Liver (tissue), 9 donors: ENCODE measurements around the gene CDK19. TPM values are rescaled to one million over a fixed set of nuclear protein-coding genes. Genes with fewer than 3 reads are reported as not detected.

ENCODE experiments used
- DNase-seq: peaks from one replicate; pipeline ENCODE4 v3.0.0-alpha.2; 2017; ENCODE audit warnings: low spot score
- H3K27ac ChIP-seq, 2 donors: one replicate each; pipeline ENCODE4 v1.7.0; 2013; ENCODE audit warnings: inconsistent platforms in 2 of 2, low read length in 2 of 2, control low read depth in 1 of 2, low read depth in 1 of 2, mild to moderate bottlenecking in 1 of 2
- H3K27me3 ChIP-seq, 4 donors: one replicate each; pipeline versions ENCODE4 v1.6.1 to v1.7.0; 2013; ENCODE audit warnings: low read length in 3 of 4, inconsistent platforms in 1 of 4, mild to moderate bottlenecking in 1 of 4, moderate library complexity in 1 of 4; ENCODE audit not compliant: control insufficient read depth in 4 of 4, insufficient read depth in 4 of 4
- H3K36me3 ChIP-seq, 4 donors: one replicate each; pipeline versions ENCODE4 v1.6.1 to v1.7.0; 2013; ENCODE audit warnings: low read length in 3 of 4, mild to moderate bottlenecking in 3 of 4, low read depth in 1 of 4, moderate library complexity in 1 of 4; ENCODE audit not compliant: control insufficient read depth in 4 of 4, insufficient read depth in 3 of 4
- H3K4me1 ChIP-seq, 4 donors: one replicate each; pipeline versions ENCODE4 v1.6.1 to v1.7.0; 2013; ENCODE audit warnings: low read length in 3 of 4, mild to moderate bottlenecking in 3 of 4, moderate library complexity in 1 of 4; ENCODE audit not compliant: control insufficient read depth in 4 of 4, insufficient read depth in 4 of 4
- H3K4me3 ChIP-seq, 3 donors: one replicate each; pipeline versions ENCODE4 v1.6.1 to v1.7.0; 2013; ENCODE audit warnings: low read length in 3 of 3, control low read depth in 1 of 3, low read depth in 1 of 3, mild to moderate bottlenecking in 1 of 3
- H3K9ac ChIP-seq, 2 donors: one replicate each; pipeline ENCODE4 v1.7.0; 2013; ENCODE audit warnings: low read length in 2 of 2, mild to moderate bottlenecking in 2 of 2, moderate library complexity in 2 of 2, control low read depth in 1 of 2, low read depth in 1 of 2
- H3K9me3 ChIP-seq, 4 donors: one replicate each; pipeline versions ENCODE4 v1.6.1 to v1.7.0; 2013; ENCODE audit warnings: low read length in 3 of 4; ENCODE audit not compliant: control insufficient read depth in 4 of 4
- CTCF ChIP-seq: fragments of 150-350 bp; IDR thresholded peaks from 2 replicates; pipeline ENCODE4 v1.5.1; 2017; ENCODE audit warnings: improper control_type of control experiment, low read depth, low read length; ENCODE audit not compliant: missing input control
- EGR1 ChIP-seq, 2 donors: IDR thresholded peaks; 2 replicates each; pipeline ENCODE4 v1.6.1; 2016 to 2018; ENCODE audit warnings: antibody characterized with exemption in 2 of 2, low read depth in 2 of 2
- FOXA1 ChIP-seq: IDR thresholded peaks from 2 replicates; pipeline ENCODE4 v1.6.1; 2016; ENCODE audit warnings: antibody characterized with exemption
- FOXA2 ChIP-seq: IDR thresholded peaks from 2 replicates; pipeline ENCODE4 v1.6.1; 2016; ENCODE audit warnings: antibody characterized with exemption
- GABPA ChIP-seq, 2 donors: IDR thresholded peaks in 1 of 2; conservative IDR thresholded peaks in 1 of 2; 2 replicates each; pipeline ENCODE4 v1.6.1; 2016; ENCODE audit warnings: antibody characterized with exemption in 2 of 2, mild to moderate bottlenecking in 1 of 2, moderate library complexity in 1 of 2
- HNF4A ChIP-seq, 2 donors: conservative IDR thresholded peaks; 2 replicates each; pipeline ENCODE4 v1.6.1; 2016; ENCODE audit warnings: antibody characterized with exemption in 2 of 2, mild to moderate bottlenecking in 2 of 2
- HNF4G ChIP-seq: IDR thresholded peaks from 2 replicates; pipeline ENCODE4 v1.6.1; 2016; ENCODE audit warnings: antibody characterized with exemption
- JUND ChIP-seq, 2 donors: IDR thresholded peaks; 2 replicates each; pipeline ENCODE4 v1.6.1; 2016; ENCODE audit warnings: antibody characterized with exemption in 2 of 2
- MAX ChIP-seq: IDR thresholded peaks from 2 replicates; pipeline ENCODE4 v1.6.1; 2016; ENCODE audit warnings: antibody characterized with exemption
- NR2F2 ChIP-seq: IDR thresholded peaks from 2 replicates; pipeline ENCODE4 v1.6.1; 2016; ENCODE audit warnings: antibody characterized with exemption
- RXRA ChIP-seq, 2 donors: IDR thresholded peaks; 2 replicates each; pipeline ENCODE4 v1.6.1; 2017 to 2018; ENCODE audit warnings: antibody characterized with exemption in 2 of 2, mild to moderate bottlenecking in 1 of 2
- SP1 ChIP-seq: IDR thresholded peaks from 2 replicates; pipeline ENCODE4 v1.6.1; 2018; ENCODE audit warnings: antibody characterized with exemption, mild to moderate bottlenecking
- TAF1 ChIP-seq: conservative IDR thresholded peaks from 2 replicates; pipeline ENCODE4 v1.6.1; 2016; ENCODE audit warnings: antibody characterized with exemption, mild to moderate bottlenecking
- YY1 ChIP-seq: IDR thresholded peaks from 2 replicates; pipeline ENCODE4 v1.6.1; 2016; ENCODE audit warnings: antibody characterized with exemption, mild to moderate bottlenecking
- WGBS: extraction: QIAGEN DNeasy Blood & Tissue Kit; methylation state at CpG from one replicate; pipeline ENCODE4 v1.1.7; 2013; 5-methylcytosine and 5-hydroxymethylcytosine counted together
- polyA plus RNA-seq, 2 donors: library from polyadenylated mRNA; stranded (reverse) in 1 of 2; unstranded in 1 of 2; fragments of 200-250 nt in 1 of 2; fragments of >200 nt in 1 of 2; fragmentation: Nextera tagmentation in 1 of 2; extraction: Ambion mirVana in 1 of 2; gene quantifications; one replicate each; pipeline versions ENCODE4 v1.2.1 to v1.2.3, GENCODE V29; 2013 to 2015
- total RNA-seq, 2 donors: library from RNA; depleted of rRNA; stranded (reverse); fragments of >200 nt; gene quantifications; one replicate each; pipeline ENCODE4 v1.2.3, GENCODE V29; 2014
- TF ChIP-seq, protein P1 (sequence below): IDR thresholded peaks from 2 replicates; pipeline ENCODE4 v1.6.1; 2016; ENCODE audit warnings: antibody characterized with exemption
- TF ChIP-seq, protein P2 (sequence below): IDR thresholded peaks from 2 replicates; pipeline ENCODE4 v1.6.1; 2016; ENCODE audit warnings: antibody characterized with exemption, mild to moderate bottlenecking
- TF ChIP-seq, protein P3 (sequence below): IDR thresholded peaks from 2 replicates; pipeline ENCODE4 v1.6.1; 2016; ENCODE audit warnings: antibody characterized with exemption
- donor health status: healthy.
- donor health status: healthy.
- donor health status: healthy.
- donor health status: healthy.
- donor health status: healthy.

Gene CDK19
- total and polyA plus RNA-seq, 4 donors = 1.8 to 7.6 (median 3.9) TPM

DNA sequence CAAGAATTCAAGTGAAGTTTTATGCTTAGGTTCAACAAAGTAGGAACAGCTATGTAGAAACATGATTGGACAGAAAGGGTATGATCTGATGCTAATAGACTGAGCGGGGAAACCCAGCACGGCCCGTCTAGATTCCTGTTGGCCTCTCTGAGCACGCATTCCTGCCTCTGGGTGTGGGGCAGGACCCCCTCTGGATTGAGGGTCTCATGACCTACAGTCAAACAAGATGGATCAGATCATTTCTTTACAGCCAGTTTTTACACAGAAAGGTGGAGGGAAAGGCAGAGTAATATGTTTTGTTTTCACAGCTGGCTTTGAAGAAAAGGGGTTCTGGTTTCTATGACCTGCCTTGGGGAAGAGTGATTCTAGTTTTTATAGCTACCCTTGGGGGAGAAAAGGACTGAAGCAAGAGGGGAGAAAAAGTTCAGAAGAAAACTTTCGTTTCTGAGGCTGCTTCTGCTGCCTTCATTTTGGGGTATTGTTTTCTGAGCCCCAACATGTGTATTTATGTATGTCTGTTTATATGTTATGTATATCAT is 239.3 kb downstream of the CDK19 start:
- Histone ChIP-seq H3K4me3 (no peak overlapping the region), H3K9ac (no peak overlapping the region), H3K9me3 (no peaks in the 10 kb centered on the region), H3K36me3 (no peaks in the 10 kb centered on the region), H3K27me3 (no peaks in the 10 kb centered on the region), H3K4me1 (no peaks in the 10 kb centered on the region), H3K27ac (no peak overlapping the region)
- WGBS = 88% methylated on average over 5 of the region's 5 CpGs
- TF ChIP-seq, protein P1, sequence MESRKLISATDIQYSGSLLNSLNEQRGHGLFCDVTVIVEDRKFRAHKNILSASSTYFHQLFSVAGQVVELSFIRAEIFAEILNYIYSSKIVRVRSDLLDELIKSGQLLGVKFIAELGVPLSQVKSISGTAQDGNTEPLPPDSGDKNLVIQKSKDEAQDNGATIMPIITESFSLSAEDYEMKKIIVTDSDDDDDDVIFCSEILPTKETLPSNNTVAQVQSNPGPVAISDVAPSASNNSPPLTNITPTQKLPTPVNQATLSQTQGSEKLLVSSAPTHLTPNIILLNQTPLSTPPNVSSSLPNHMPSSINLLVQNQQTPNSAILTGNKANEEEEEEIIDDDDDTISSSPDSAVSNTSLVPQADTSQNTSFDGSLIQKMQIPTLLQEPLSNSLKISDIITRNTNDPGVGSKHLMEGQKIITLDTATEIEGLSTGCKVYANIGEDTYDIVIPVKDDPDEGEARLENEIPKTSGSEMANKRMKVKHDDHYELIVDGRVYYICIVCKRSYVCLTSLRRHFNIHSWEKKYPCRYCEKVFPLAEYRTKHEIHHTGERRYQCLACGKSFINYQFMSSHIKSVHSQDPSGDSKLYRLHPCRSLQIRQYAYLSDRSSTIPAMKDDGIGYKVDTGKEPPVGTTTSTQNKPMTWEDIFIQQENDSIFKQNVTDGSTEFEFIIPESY = no peak
- TF ChIP-seq FOXA2 = no peak
- TF ChIP-seq, protein P2, sequence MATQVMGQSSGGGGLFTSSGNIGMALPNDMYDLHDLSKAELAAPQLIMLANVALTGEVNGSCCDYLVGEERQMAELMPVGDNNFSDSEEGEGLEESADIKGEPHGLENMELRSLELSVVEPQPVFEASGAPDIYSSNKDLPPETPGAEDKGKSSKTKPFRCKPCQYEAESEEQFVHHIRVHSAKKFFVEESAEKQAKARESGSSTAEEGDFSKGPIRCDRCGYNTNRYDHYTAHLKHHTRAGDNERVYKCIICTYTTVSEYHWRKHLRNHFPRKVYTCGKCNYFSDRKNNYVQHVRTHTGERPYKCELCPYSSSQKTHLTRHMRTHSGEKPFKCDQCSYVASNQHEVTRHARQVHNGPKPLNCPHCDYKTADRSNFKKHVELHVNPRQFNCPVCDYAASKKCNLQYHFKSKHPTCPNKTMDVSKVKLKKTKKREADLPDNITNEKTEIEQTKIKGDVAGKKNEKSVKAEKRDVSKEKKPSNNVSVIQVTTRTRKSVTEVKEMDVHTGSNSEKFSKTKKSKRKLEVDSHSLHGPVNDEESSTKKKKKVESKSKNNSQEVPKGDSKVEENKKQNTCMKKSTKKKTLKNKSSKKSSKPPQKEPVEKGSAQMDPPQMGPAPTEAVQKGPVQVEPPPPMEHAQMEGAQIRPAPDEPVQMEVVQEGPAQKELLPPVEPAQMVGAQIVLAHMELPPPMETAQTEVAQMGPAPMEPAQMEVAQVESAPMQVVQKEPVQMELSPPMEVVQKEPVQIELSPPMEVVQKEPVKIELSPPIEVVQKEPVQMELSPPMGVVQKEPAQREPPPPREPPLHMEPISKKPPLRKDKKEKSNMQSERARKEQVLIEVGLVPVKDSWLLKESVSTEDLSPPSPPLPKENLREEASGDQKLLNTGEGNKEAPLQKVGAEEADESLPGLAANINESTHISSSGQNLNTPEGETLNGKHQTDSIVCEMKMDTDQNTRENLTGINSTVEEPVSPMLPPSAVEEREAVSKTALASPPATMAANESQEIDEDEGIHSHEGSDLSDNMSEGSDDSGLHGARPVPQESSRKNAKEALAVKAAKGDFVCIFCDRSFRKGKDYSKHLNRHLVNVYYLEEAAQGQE = no peak
- TF ChIP-seq MAX = no peak
- no peak for TF ChIP-seq JUND (IDR thresholded peaks at IDR 0.05)
- TF ChIP-seq GABPA (IDR thresholded peaks at IDR 0.05 in 1 of 2, conservative IDR thresholded peaks at IDR 0.05 in 1 of 2) = no peak
- TF ChIP-seq RXRA (IDR thresholded peaks at IDR 0.05) = no peak
- no peak for TF ChIP-seq HNF4G
- TF ChIP-seq HNF4A (conservative IDR thresholded peaks at IDR 0.05) = no peak
- no peak for TF ChIP-seq FOXA1
- TF ChIP-seq TAF1 = no peak
- TF ChIP-seq SP1 = no peak
- no peak for TF ChIP-seq EGR1 (IDR thresholded peaks at IDR 0.05; ENCODE audit: low read depth in 2 of 2)
- DNase-seq = no peak

- Histone ChIP-seq H3K9ac (no peak overlapping the region), H3K27ac (no peak overlapping the region), H3K9me3 (no peaks in the 10 kb centered on the region), H3K4me3 (no peak overlapping the region), H3K4me1 (no peaks in the 10 kb centered on the region), H3K27me3 (no peaks in the 10 kb centered on the region), H3K36me3 (no peaks in the 10 kb centered on the region)
- 80% methylated on average over 3 of the region's 3 CpGs for WGBS
- DNase-seq = no peak
- TF ChIP-seq FOXA2 = no peak
- no peak for TF ChIP-seq YY1
- no peak for TF ChIP-seq HNF4A (conservative IDR thresholded peaks at IDR 0.05)
- no peak for TF ChIP-seq HNF4G
- no peak for TF ChIP-seq SP1
- TF ChIP-seq, protein P3, sequence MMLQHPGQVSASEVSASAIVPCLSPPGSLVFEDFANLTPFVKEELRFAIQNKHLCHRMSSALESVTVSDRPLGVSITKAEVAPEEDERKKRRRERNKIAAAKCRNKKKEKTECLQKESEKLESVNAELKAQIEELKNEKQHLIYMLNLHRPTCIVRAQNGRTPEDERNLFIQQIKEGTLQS = no peak
- TF ChIP-seq TAF1 = no peak
- TF ChIP-seq MAX = no peak
- TF ChIP-seq CTCF = no peak
- TF ChIP-seq NR2F2 = no peak
Observed at GRCh38 chr6:110574817-110575216, 240.5 kb downstream of the CDK19 start.
